Liver (tissue), 9 donors: ENCODE measurements around the gene PTH1R. TPM values are rescaled to one million over a fixed set of nuclear protein-coding genes. Genes with fewer than 3 reads are reported as not detected.

Experiments
- DNase-seq: peaks from one replicate; pipeline ENCODE4 v3.0.0-alpha.2; 2017; ENCODE audit warnings: low spot score
- H3K27ac ChIP-seq, 2 donors: one replicate each; pipeline ENCODE4 v1.7.0; 2013; ENCODE audit warnings: inconsistent platforms in 2 of 2, low read length in 2 of 2, control low read depth in 1 of 2, low read depth in 1 of 2, mild to moderate bottlenecking in 1 of 2
- H3K27me3 ChIP-seq, 4 donors: one replicate each; pipeline versions ENCODE4 v1.6.1 to v1.7.0; 2013; ENCODE audit warnings: low read length in 3 of 4, inconsistent platforms in 1 of 4, mild to moderate bottlenecking in 1 of 4, moderate library complexity in 1 of 4; ENCODE audit not compliant: control insufficient read depth in 4 of 4, insufficient read depth in 4 of 4
- H3K36me3 ChIP-seq, 4 donors: one replicate each; pipeline versions ENCODE4 v1.6.1 to v1.7.0; 2013; ENCODE audit warnings: low read length in 3 of 4, mild to moderate bottlenecking in 3 of 4, low read depth in 1 of 4, moderate library complexity in 1 of 4; ENCODE audit not compliant: control insufficient read depth in 4 of 4, insufficient read depth in 3 of 4
- H3K4me1 ChIP-seq, 4 donors: one replicate each; pipeline versions ENCODE4 v1.6.1 to v1.7.0; 2013; ENCODE audit warnings: low read length in 3 of 4, mild to moderate bottlenecking in 3 of 4, moderate library complexity in 1 of 4; ENCODE audit not compliant: control insufficient read depth in 4 of 4, insufficient read depth in 4 of 4
- H3K4me3 ChIP-seq, 3 donors: one replicate each; pipeline versions ENCODE4 v1.6.1 to v1.7.0; 2013; ENCODE audit warnings: low read length in 3 of 3, control low read depth in 1 of 3, low read depth in 1 of 3, mild to moderate bottlenecking in 1 of 3
- H3K9ac ChIP-seq, 2 donors: one replicate each; pipeline ENCODE4 v1.7.0; 2013; ENCODE audit warnings: low read length in 2 of 2, mild to moderate bottlenecking in 2 of 2, moderate library complexity in 2 of 2, control low read depth in 1 of 2, low read depth in 1 of 2
- H3K9me3 ChIP-seq, 4 donors: one replicate each; pipeline versions ENCODE4 v1.6.1 to v1.7.0; 2013; ENCODE audit warnings: low read length in 3 of 4; ENCODE audit not compliant: control insufficient read depth in 4 of 4
- ATF3 ChIP-seq: IDR thresholded peaks from 2 replicates; pipeline ENCODE4 v1.6.1; 2016; ENCODE audit warnings: antibody characterized with exemption
- CTCF ChIP-seq: fragments of 150-350 bp; IDR thresholded peaks from 2 replicates; pipeline ENCODE4 v1.5.1; 2017; ENCODE audit warnings: improper control_type of control experiment, low read depth, low read length; ENCODE audit not compliant: missing input control
- EGR1 ChIP-seq, 2 donors: IDR thresholded peaks; 2 replicates each; pipeline ENCODE4 v1.6.1; 2016 to 2018; ENCODE audit warnings: antibody characterized with exemption in 2 of 2, low read depth in 2 of 2
- FOXA1 ChIP-seq: IDR thresholded peaks from 2 replicates; pipeline ENCODE4 v1.6.1; 2016; ENCODE audit warnings: antibody characterized with exemption
- FOXA2 ChIP-seq: IDR thresholded peaks from 2 replicates; pipeline ENCODE4 v1.6.1; 2016; ENCODE audit warnings: antibody characterized with exemption
- GABPA ChIP-seq, 2 donors: IDR thresholded peaks in 1 of 2; conservative IDR thresholded peaks in 1 of 2; 2 replicates each; pipeline ENCODE4 v1.6.1; 2016; ENCODE audit warnings: antibody characterized with exemption in 2 of 2, mild to moderate bottlenecking in 1 of 2, moderate library complexity in 1 of 2
- HNF4A ChIP-seq, 2 donors: conservative IDR thresholded peaks; 2 replicates each; pipeline ENCODE4 v1.6.1; 2016; ENCODE audit warnings: antibody characterized with exemption in 2 of 2, mild to moderate bottlenecking in 2 of 2
- JUND ChIP-seq, 2 donors: IDR thresholded peaks; 2 replicates each; pipeline ENCODE4 v1.6.1; 2016; ENCODE audit warnings: antibody characterized with exemption in 2 of 2
- MAX ChIP-seq: IDR thresholded peaks from 2 replicates; pipeline ENCODE4 v1.6.1; 2016; ENCODE audit warnings: antibody characterized with exemption
- RAD21 ChIP-seq, 2 donors: IDR thresholded peaks; 2 replicates each; pipeline ENCODE4 v1.6.1; 2016; ENCODE audit warnings: antibody characterized with exemption in 2 of 2, mild to moderate bottlenecking in 2 of 2
- REST ChIP-seq: IDR thresholded peaks from 2 replicates; pipeline ENCODE4 v1.6.1; 2016; ENCODE audit warnings: antibody characterized with exemption, mild to moderate bottlenecking
- RXRA ChIP-seq, 2 donors: IDR thresholded peaks; 2 replicates each; pipeline ENCODE4 v1.6.1; 2017 to 2018; ENCODE audit warnings: antibody characterized with exemption in 2 of 2, mild to moderate bottlenecking in 1 of 2
- SP1 ChIP-seq: IDR thresholded peaks from 2 replicates; pipeline ENCODE4 v1.6.1; 2018; ENCODE audit warnings: antibody characterized with exemption, mild to moderate bottlenecking
- TAF1 ChIP-seq: conservative IDR thresholded peaks from 2 replicates; pipeline ENCODE4 v1.6.1; 2016; ENCODE audit warnings: antibody characterized with exemption, mild to moderate bottlenecking
- YY1 ChIP-seq: IDR thresholded peaks from 2 replicates; pipeline ENCODE4 v1.6.1; 2016; ENCODE audit warnings: antibody characterized with exemption, mild to moderate bottlenecking
- ZBTB33 ChIP-seq: IDR thresholded peaks from 2 replicates; pipeline ENCODE4 v1.6.1; 2016; ENCODE audit warnings: antibody characterized with exemption
- WGBS: extraction: QIAGEN DNeasy Blood & Tissue Kit; methylation state at CpG from one replicate; pipeline ENCODE4 v1.1.7; 2013; 5-methylcytosine and 5-hydroxymethylcytosine counted together
- polyA plus RNA-seq, 2 donors: library from polyadenylated mRNA; stranded (reverse) in 1 of 2; unstranded in 1 of 2; fragments of 200-250 nt in 1 of 2; fragments of >200 nt in 1 of 2; fragmentation: Nextera tagmentation in 1 of 2; extraction: Ambion mirVana in 1 of 2; gene quantifications; one replicate each; pipeline versions ENCODE4 v1.2.1 to v1.2.3, GENCODE V29; 2013 to 2015
- total RNA-seq, 2 donors: library from RNA; depleted of rRNA; stranded (reverse); fragments of >200 nt; gene quantifications; one replicate each; pipeline ENCODE4 v1.2.3, GENCODE V29; 2014
- donor health status: healthy.
- donor health status: healthy.
- donor health status: healthy.
- donor health status: healthy.
- donor health status: healthy.

Gene PTH1R
- total and polyA plus RNA-seq, 4 donors: 7.2 to 28.4 (median 23.6) TPM

GRCh38 chr3:46888705-46889104 is 11.2 kb downstream of the PTH1R start:
- Histone ChIP-seq H3K36me3 (no peaks in the 10 kb centered on the region), H3K27ac (no peak overlapping the region), H3K4me3 (no peak overlapping the region), H3K27me3 (peaks cover 0 to 5% (median under 1%) of the 10 kb centered on the region in 4 donors), H3K9me3 (no peaks in the 10 kb centered on the region), H3K4me1 (peaks cover 2 to 14% (median 5%) of the 10 kb centered on the region in 4 donors), H3K9ac (no peak overlapping the region)
- no peak for DNase-seq
- TF ChIP-seq ATF3 (no peak), RAD21 (IDR thresholded peaks at IDR 0.05) (no peak), JUND (IDR thresholded peaks at IDR 0.05) (no peak), REST (no peak), GABPA (IDR thresholded peaks at IDR 0.05 in 1 of 2, conservative IDR thresholded peaks at IDR 0.05 in 1 of 2) (no peak), FOXA2 (no peak), YY1 (no peak), HNF4A (conservative IDR thresholded peaks at IDR 0.05) (no peak), RXRA (IDR thresholded peaks at IDR 0.05) (no peak), MAX (no peak), CTCF (no peak), TAF1 (no peak), SP1 (no peak), EGR1 (IDR thresholded peaks at IDR 0.05; ENCODE audit: low read depth in 2 of 2) (no peak), FOXA1 (no peak), ZBTB33 (no peak)
- 81% methylated on average over 13 of the region's 13 CpGs for WGBS
